Endothelial cell of umbilical vein (primary cell): ENCODE data around the gene FGR. TPM values are rescaled to one million over a fixed set of nuclear protein-coding genes. Genes with fewer than 3 reads are reported as not detected.

Source experiments
- BruUV-seq: library from RNA; stranded (reverse); fragments of 400-500 nt; replicated peaks from 2 replicates; lab custom pipeline; 2021; lab: Mats Ljungman, UMichigan
- CTCF ChIA-PET: fragments of 300-600, 350-600 bp; sonication (Branson Sonifier 250); formaldehyde crosslinking; loops from one replicate; lab custom pipeline; 2021; ENCODE audit warnings: antibody characterized with exemption, inconsistent platforms; lab: Charles Lee
- POLR2A ChIA-PET: fragments of 300-600, 350-600 bp; sonication (Branson Sonifier 250); formaldehyde crosslinking; loops from one replicate; lab custom pipeline; 2021; ENCODE audit warnings: antibody characterized with exemption, inconsistent platforms; lab: Charles Lee
- DNase-seq: peaks from one replicate; pipeline ENCODE4 v3.0.0-alpha.2; 2011; ENCODE audit warnings: low read depth, low spot score
- FAIRE-seq: peaks from 2 replicates; lab custom pipeline; 2011; peaks lifted over from hg19 to GRCh38; lab: Jason Lieb, UNC
- H2AFZ ChIP-seq: 2 replicates; pipeline ENCODE4 v1.6.0; 2012; ENCODE audit warnings: low read depth, low read length, control low read depth, inconsistent platforms
- H3K27ac ChIP-seq: 2 replicates; pipeline ENCODE4 v1.5.1; 2011; ENCODE audit warnings: low read depth, mild to moderate bottlenecking, control low read depth, low read length, moderate library complexity; ENCODE audit not compliant: insufficient read depth
- H3K27me3 ChIP-seq, 2 experiments: 2 replicates each; pipeline versions ENCODE4 v1.6.0 to v1.6.1; 2011; ENCODE audit warnings: low read length in 2 of 2, mixed read lengths in 1 of 2; ENCODE audit not compliant: control insufficient read depth in 2 of 2, insufficient read depth in 2 of 2
- H3K36me3 ChIP-seq, 2 experiments: 2 replicates in 1 of 2; 3 replicates in 1 of 2; pipeline ENCODE4 v1.5.1; 2011; ENCODE audit warnings: low read length in 2 of 2, mild to moderate bottlenecking in 1 of 2, moderate library complexity in 1 of 2; ENCODE audit not compliant: control insufficient read depth in 2 of 2, insufficient read depth in 2 of 2; ENCODE audit errors: extremely low read depth in 1 of 2
- H3K4me1 ChIP-seq: 3 replicates; pipeline ENCODE4 v1.5.1; 2011; ENCODE audit warnings: mild to moderate bottlenecking, low read length; ENCODE audit not compliant: control insufficient read depth, insufficient read depth; ENCODE audit errors: extremely low read depth
- H3K4me2 ChIP-seq: 2 replicates; pipeline ENCODE4 v1.6.1; 2011; ENCODE audit warnings: low read length, control low read depth, mixed read lengths; ENCODE audit not compliant: insufficient read depth
- H3K4me3 ChIP-seq, 3 experiments: fragments of 200-600 bp in 1 of 3; sonication (generic), shearing (Covaris generic) in 1 of 3; replicated peaks in 1 of 3; 2 replicates each; pipeline ENCODE4 v1.5.1; 2011 to 2016; ENCODE audit warnings: control low read depth in 3 of 3, low read length in 3 of 3, mild to moderate bottlenecking in 2 of 3, inconsistent platforms in 1 of 3, low read depth in 1 of 3, moderate library complexity in 1 of 3; ENCODE audit not compliant: insufficient read depth in 1 of 3
- H3K79me2 ChIP-seq: 2 replicates; pipeline ENCODE4 v1.6.0; 2012; ENCODE audit warnings: low read length, inconsistent platforms; ENCODE audit not compliant: control insufficient read depth, insufficient read depth
- H3K9ac ChIP-seq: replicated peaks from 2 replicates; pipeline ENCODE3; 2011; ENCODE audit warnings: low read length, control low read depth; ENCODE audit not compliant: insufficient read depth; ENCODE audit errors: extremely low read depth
- H3K9me1 ChIP-seq: replicated peaks from 3 replicates; pipeline ENCODE4 v1.6.0; 2011; ENCODE audit warnings: mild to moderate bottlenecking, low read length; ENCODE audit not compliant: control insufficient read depth, insufficient read depth; ENCODE audit errors: extremely low read depth
- H3K9me3 ChIP-seq: replicated peaks from 2 replicates; pipeline ENCODE4 v1.5.1; 2012; ENCODE audit warnings: low read length, inconsistent platforms; ENCODE audit not compliant: control insufficient read depth, insufficient read depth
- H4K20me1 ChIP-seq: replicated peaks from 2 replicates; pipeline ENCODE3; 2011; ENCODE audit warnings: mild to moderate bottlenecking, low read length; ENCODE audit not compliant: control insufficient read depth, insufficient read depth; ENCODE audit errors: extremely low read depth
- EZH2 ChIP-seq: IDR thresholded peaks from 2 replicates; pipeline ENCODE4 v1.6.1; 2012; ENCODE audit warnings: borderline replicate concordance, low read depth, mild to moderate bottlenecking, moderate library complexity, low read length, inconsistent platforms; ENCODE audit not compliant: severe bottlenecking
- FOS ChIP-seq: IDR thresholded peaks from 2 replicates; pipeline ENCODE4 v1.6.1; 2011; ENCODE audit warnings: mild to moderate bottlenecking, low read length, moderate library complexity, borderline replicate concordance; ENCODE audit not compliant: insufficient read depth
- GATA2 ChIP-seq: IDR thresholded peaks from 2 replicates; pipeline ENCODE4 v1.7.0; 2011; ENCODE audit warnings: low read depth, mild to moderate bottlenecking, moderate library complexity, mixed read lengths, low read length; ENCODE audit not compliant: insufficient read length, insufficient read depth
- JUN ChIP-seq: IDR thresholded peaks from 2 replicates; pipeline ENCODE4 v1.6.1; 2011; ENCODE audit warnings: borderline replicate concordance, low read depth; ENCODE audit not compliant: insufficient read length, insufficient read depth
- MYC ChIP-seq: IDR thresholded peaks from one replicate; pipeline ENCODE4 v1.6.1; 2011; ENCODE audit warnings: mild to moderate bottlenecking, low read depth, low read length
- POLR2A ChIP-seq: IDR thresholded peaks from 2 replicates; pipeline ENCODE4 v1.6.1; 2012; ENCODE audit warnings: low read depth, mild to moderate bottlenecking, control low read depth, low read length
- POLR2AphosphoS5 ChIP-seq: IDR thresholded peaks from 2 replicates; pipeline ENCODE4 v1.6.1; 2012; ENCODE audit warnings: low read depth, mild to moderate bottlenecking, control low read depth, low read length, moderate library complexity; ENCODE audit not compliant: insufficient read depth
- dilution Hi-C: fragments of 300-500 bp; cut with MboI; formaldehyde crosslinking; loops from one replicate; pipeline ENCODE4 v1.15.0; 2019; ENCODE audit warnings: low sequenced_read_pairs; ENCODE audit not compliant: extremely low pct_ligation_motif_present
- intact Hi-C: fragments of 100-400 bp; cut with micrococcal nuclease; formaldehyde crosslinking; loops from one replicate; pipeline ENCODE4 v1.10.0; 2022
- polyA plus RNA-seq, 4 experiments: library from polyadenylated mRNA; depleted of rRNA in 3 of 4; stranded (reverse) in 3 of 4; unstranded in 1 of 4; fragments of >200 nt; gene quantifications; 2 replicates each; pipeline versions ENCODE4 v1.2.1 to v1.2.3, GENCODE V29; 2011 to 2012; ENCODE audit warnings: missing spikeins in 1 of 4
- total RNA-seq: library from RNA; stranded (reverse); gene quantifications from 2 replicates; pipeline ENCODE4 v1.2.3, GENCODE V29; 2021
- TF ChIP-seq, protein P1 (sequence below): IDR thresholded peaks from 2 replicates; pipeline ENCODE4 v1.6.1; 2011; ENCODE audit not compliant: insufficient read depth, insufficient read length
- TF ChIP-seq, protein P2 (sequence below), 2 donors: IDR thresholded peaks; 1 replicate in 1 of 2; 2 replicates in 1 of 2; pipeline ENCODE4 v1.5.1; 2011; ENCODE audit warnings: low read length in 2 of 2, mild to moderate bottlenecking in 2 of 2, moderate library complexity in 2 of 2, control low read depth in 1 of 2, inconsistent platforms in 1 of 2, low read depth in 1 of 2; ENCODE audit not compliant: insufficient read depth in 1 of 2; ENCODE audit errors: extremely low read depth in 1 of 2

Gene FGR
- total and polyA plus RNA-seq, 2 donors (not counting 3 experiments of a cell fraction or from before 2014, with no cell fraction given), result 0.18 TPM; not detected in 1

DNA sequence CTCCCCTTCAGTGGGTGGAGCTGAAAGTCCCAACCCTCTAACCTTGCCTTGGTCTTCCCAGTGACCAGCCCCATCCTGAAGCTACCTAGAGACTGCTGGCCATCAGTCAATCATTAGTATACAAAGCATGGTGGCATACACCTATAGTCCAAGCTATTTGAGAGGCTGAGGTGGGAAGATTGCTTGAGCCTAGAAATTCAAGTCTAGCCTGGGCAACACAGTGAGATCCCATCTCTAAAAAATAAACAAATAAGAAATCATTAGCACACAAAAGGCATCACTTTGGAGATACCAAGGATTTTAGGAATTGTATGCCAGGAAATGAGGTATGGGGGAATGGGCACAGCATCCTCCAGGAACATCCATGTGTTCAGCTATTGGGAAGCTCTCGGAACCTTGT lies 41.4 kb upstream of the FGR start:
- FAIRE-seq (no peak), DNase-seq (no peak)
- Histone ChIP-seq H3K4me3 (no peak overlapping the region), H3K27me3 (no peaks in the 10 kb centered on the region), H3K36me3 (no peaks in the 10 kb centered on the region), H2AFZ (no peak overlapping the region), H3K4me2 (no peak overlapping the region), H3K79me2 (no peaks in the 10 kb centered on the region), H3K27ac (no peak overlapping the region), H3K9me3 (no peaks in the 10 kb centered on the region), H3K9me1 (no peaks in the 10 kb centered on the region), H3K4me1 (peaks cover 16% of the 10 kb centered on the region), H4K20me1 (no peaks in the 10 kb centered on the region), H3K9ac (no peak overlapping the region)
- POLR2A ChIA-PET, result no interaction called here
- dilution Hi-C loops, result no loop called here
- intact Hi-C loops, result no loop called here
- TF ChIP-seq JUN, result no peak
- TF ChIP-seq MYC, result no peak
- TF ChIP-seq, protein P1, sequence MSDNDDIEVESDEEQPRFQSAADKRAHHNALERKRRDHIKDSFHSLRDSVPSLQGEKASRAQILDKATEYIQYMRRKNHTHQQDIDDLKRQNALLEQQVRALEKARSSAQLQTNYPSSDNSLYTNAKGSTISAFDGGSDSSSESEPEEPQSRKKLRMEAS, result no peak
- no peak for TF ChIP-seq FOS
- TF ChIP-seq POLR2AphosphoS5, result no peak
- no peak for TF ChIP-seq POLR2A
- no peak for TF ChIP-seq GATA2
- TF ChIP-seq EZH2, result no peak
- TF ChIP-seq, protein P2, sequence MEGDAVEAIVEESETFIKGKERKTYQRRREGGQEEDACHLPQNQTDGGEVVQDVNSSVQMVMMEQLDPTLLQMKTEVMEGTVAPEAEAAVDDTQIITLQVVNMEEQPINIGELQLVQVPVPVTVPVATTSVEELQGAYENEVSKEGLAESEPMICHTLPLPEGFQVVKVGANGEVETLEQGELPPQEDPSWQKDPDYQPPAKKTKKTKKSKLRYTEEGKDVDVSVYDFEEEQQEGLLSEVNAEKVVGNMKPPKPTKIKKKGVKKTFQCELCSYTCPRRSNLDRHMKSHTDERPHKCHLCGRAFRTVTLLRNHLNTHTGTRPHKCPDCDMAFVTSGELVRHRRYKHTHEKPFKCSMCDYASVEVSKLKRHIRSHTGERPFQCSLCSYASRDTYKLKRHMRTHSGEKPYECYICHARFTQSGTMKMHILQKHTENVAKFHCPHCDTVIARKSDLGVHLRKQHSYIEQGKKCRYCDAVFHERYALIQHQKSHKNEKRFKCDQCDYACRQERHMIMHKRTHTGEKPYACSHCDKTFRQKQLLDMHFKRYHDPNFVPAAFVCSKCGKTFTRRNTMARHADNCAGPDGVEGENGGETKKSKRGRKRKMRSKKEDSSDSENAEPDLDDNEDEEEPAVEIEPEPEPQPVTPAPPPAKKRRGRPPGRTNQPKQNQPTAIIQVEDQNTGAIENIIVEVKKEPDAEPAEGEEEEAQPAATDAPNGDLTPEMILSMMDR (IDR thresholded peaks at IDR 0.05; ENCODE audit: extremely low read depth in 1 of 2, insufficient read depth in 1 of 2, low read depth in 1 of 2, low read length in 2 of 2), result no peak
- CTCF ChIA-PET, result no interaction called here
- no TSS peak for BruUV-seq
